ENCODE measurements around the gene HMSD.

Gene HMSD

GRCh38 chr18:63963615-63964256 lies 14.6 kb downstream of the HMSD start:
- TF ChIP-seq TAF1 (IDR thresholded peaks at IDR 0.05; ENCODE audit: borderline replicate concordance, insufficient read depth, low read length) (no peak), SIN3A (IDR thresholded peaks at IDR 0.05; ENCODE audit: borderline replicate concordance, insufficient read depth, low read length) (no peak), POLR2AphosphoS5 (IDR thresholded peaks at IDR 0.05; ENCODE audit: low read depth, low read length) (no peak)
- TF ChIP-seq, protein P1, sequence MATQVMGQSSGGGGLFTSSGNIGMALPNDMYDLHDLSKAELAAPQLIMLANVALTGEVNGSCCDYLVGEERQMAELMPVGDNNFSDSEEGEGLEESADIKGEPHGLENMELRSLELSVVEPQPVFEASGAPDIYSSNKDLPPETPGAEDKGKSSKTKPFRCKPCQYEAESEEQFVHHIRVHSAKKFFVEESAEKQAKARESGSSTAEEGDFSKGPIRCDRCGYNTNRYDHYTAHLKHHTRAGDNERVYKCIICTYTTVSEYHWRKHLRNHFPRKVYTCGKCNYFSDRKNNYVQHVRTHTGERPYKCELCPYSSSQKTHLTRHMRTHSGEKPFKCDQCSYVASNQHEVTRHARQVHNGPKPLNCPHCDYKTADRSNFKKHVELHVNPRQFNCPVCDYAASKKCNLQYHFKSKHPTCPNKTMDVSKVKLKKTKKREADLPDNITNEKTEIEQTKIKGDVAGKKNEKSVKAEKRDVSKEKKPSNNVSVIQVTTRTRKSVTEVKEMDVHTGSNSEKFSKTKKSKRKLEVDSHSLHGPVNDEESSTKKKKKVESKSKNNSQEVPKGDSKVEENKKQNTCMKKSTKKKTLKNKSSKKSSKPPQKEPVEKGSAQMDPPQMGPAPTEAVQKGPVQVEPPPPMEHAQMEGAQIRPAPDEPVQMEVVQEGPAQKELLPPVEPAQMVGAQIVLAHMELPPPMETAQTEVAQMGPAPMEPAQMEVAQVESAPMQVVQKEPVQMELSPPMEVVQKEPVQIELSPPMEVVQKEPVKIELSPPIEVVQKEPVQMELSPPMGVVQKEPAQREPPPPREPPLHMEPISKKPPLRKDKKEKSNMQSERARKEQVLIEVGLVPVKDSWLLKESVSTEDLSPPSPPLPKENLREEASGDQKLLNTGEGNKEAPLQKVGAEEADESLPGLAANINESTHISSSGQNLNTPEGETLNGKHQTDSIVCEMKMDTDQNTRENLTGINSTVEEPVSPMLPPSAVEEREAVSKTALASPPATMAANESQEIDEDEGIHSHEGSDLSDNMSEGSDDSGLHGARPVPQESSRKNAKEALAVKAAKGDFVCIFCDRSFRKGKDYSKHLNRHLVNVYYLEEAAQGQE (IDR thresholded peaks at IDR 0.05; ENCODE audit: insufficient read depth in 1 of 2, low read depth in 2 of 2, low read length in 2 of 2): no peak

- TF ChIP-seq POLR2AphosphoS5 (IDR thresholded peaks at IDR 0.05; ENCODE audit: low read depth, low read length) (no peak), SIN3A (IDR thresholded peaks at IDR 0.05; ENCODE audit: borderline replicate concordance, insufficient read depth, low read length) (no peak), FOXP2 (optimal IDR thresholded peaks at IDR 0.05; ENCODE audit: borderline replicate concordance, extremely low read depth, extremely low read length, insufficient read depth) (no peak), TAF1 (IDR thresholded peaks at IDR 0.05; ENCODE audit: borderline replicate concordance, insufficient read depth, low read length) (no peak)
- TF ChIP-seq, protein P1 (IDR thresholded peaks at IDR 0.05; ENCODE audit: insufficient read depth in 1 of 2, low read depth in 2 of 2, low read length in 2 of 2): no peak
These were observed 15.8 kb downstream of the HMSD start for GRCh38 chr18:63964908-63965307.

- TF ChIP-seq TAF1 (IDR thresholded peaks at IDR 0.05; ENCODE audit: borderline replicate concordance, insufficient read depth, low read length): no peak
- TF ChIP-seq FOXP2 (optimal IDR thresholded peaks at IDR 0.05; ENCODE audit: borderline replicate concordance, extremely low read depth, extremely low read length, insufficient read depth): no peak
- TF ChIP-seq SIN3A (IDR thresholded peaks at IDR 0.05; ENCODE audit: borderline replicate concordance, insufficient read depth, low read length): no peak
- TF ChIP-seq, protein P1 (IDR thresholded peaks at IDR 0.05; ENCODE audit: insufficient read depth in 1 of 2, low read depth in 2 of 2, low read length in 2 of 2): no peak
- TF ChIP-seq POLR2AphosphoS5 (IDR thresholded peaks at IDR 0.05; ENCODE audit: low read depth, low read length): no peak
These were observed 16.7 kb downstream of the HMSD start for GRCh38 chr18:63965716-63966330.

DNA sequence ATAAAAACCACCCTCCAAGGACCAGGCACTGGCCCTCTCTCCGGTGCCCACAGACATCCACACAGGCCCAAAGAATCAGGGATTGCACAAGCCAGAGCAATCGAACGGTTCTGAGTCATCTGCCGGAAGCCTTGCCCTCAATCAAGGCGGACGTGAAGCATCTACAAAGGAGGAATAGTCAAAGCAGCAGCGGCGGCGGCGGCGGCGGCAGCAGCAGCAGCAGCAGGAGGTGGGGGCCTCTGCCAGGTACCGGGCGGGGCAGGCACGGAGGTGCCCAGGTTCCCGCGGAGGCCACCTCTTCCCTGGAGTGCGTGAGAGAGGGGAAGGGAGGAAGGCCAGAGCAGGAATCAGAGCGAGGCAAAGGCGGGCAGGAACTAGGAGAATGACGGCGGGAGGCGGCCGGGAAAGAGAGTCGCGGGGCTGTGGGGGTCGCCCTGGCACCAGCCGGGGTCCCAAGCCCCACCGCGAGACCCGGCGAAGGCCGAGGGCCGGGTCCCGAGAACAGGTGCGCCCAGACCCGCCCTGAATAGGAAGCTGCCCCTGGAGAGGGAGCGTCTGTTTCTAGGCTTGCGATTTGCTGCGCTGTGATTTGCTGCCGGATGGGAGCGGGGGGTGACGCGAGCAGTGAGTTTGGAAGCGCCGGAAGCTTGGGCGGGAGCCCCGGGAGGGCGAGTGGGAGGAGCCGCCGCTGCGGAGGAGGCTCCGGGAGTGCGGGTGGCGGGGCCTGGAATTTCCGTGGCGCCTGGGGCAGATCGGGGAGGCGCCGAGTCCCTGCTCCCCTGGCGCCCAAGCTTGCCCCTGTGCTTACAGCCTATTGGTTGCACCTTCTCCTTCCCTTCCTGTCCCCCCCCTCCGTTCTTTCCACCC lies 21.1 kb downstream of the HMSD start, which contains the start of gene SERPINB8:
Gene SERPINB8 (plus strand): TSS at position 140 of the 867 bp plus-strand sequence. CDS start 8,228 bp downstream, outside the sequence.
- TF ChIP-seq FOXP2 (optimal IDR thresholded peaks at IDR 0.05; ENCODE audit: borderline replicate concordance, extremely low read depth, extremely low read length, insufficient read depth): peak; percentile 83
- TF ChIP-seq POLR2AphosphoS5 (IDR thresholded peaks at IDR 0.05; ENCODE audit: low read depth, low read length): peak; percentile 78
- TF ChIP-seq TAF1 (IDR thresholded peaks at IDR 0.05; ENCODE audit: borderline replicate concordance, insufficient read depth, low read length): peak; percentile 56; the same call in 1 of the 2 replicates
- TF ChIP-seq, protein P1 (IDR thresholded peaks at IDR 0.05; ENCODE audit: insufficient read depth in 1 of 2, low read depth in 2 of 2, low read length in 2 of 2): peak in 1 of 2 experiments; percentile 27; a peak in 1 of 4 replicates
- no peak for TF ChIP-seq SIN3A (IDR thresholded peaks at IDR 0.05; ENCODE audit: borderline replicate concordance, insufficient read depth, low read length)

Data from PFSK-1 (cell line).